ENCODE data around the gene OPN4. TPM values are rescaled to one million over a fixed set of nuclear protein-coding genes. Genes with fewer than 3 reads are reported as not detected.

The OPN4 gene
- total and polyA plus RNA-seq, 2 donors (not counting 3 experiments of a cell fraction or from before 2014, with no cell fraction given) = not detected

DNA sequence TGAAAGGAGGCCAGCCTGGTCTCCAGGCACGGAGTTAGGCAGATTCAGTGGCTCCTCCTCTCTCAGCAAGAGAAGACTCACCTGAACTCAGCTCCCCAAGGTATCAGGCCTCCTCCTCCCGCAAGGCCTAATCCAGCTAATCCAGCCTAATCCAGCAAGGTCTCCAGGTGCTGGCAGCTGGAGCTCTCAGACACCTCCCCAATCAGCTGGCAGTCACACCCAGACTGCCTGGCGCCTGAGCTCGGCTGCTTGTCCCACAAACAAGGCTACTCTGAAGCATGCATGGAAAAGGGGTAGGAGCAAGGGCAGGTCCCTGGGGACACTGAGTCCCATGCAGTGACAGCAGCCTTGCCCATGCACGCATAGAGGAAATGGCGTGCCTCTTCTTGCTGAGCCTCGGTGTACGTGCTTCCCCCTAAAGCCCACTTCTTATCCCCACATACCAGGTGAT, 3.3 kb upstream of the OPN4 start:
- no peak overlapping the region for H2AFZ ChIP-seq (ENCODE audit: low read depth, low read length)
- H3K36me3 ChIP-seq (ENCODE audit: control insufficient read depth in 2 of 2, extremely low read depth in 1 of 2, insufficient read depth in 2 of 2, low read length in 2 of 2) = no peaks in the 10 kb centered on the region
- DNase-seq (ENCODE audit: low read depth, low spot score) = no peak
- H3K79me2 ChIP-seq (ENCODE audit: control insufficient read depth, insufficient read depth, low read length) = no peaks in the 10 kb centered on the region
- no peak overlapping the region for H3K9ac ChIP-seq (replicated peaks; ENCODE audit: extremely low read depth, insufficient read depth, low read length)
- no peak for FAIRE-seq
- no peaks in the 10 kb centered on the region for H4K20me1 ChIP-seq (replicated peaks; ENCODE audit: control insufficient read depth, extremely low read depth, insufficient read depth, low read length)
- TF ChIP-seq JUN (IDR thresholded peaks at IDR 0.05; ENCODE audit: borderline replicate concordance, insufficient read depth, insufficient read length, low read depth) (no peak), POLR2AphosphoS5 (IDR thresholded peaks at IDR 0.05; ENCODE audit: insufficient read depth, low read depth, low read length) (no peak), FOS (IDR thresholded peaks at IDR 0.05; ENCODE audit: borderline replicate concordance, insufficient read depth, low read length) (no peak), EZH2 (IDR thresholded peaks at IDR 0.05; ENCODE audit: borderline replicate concordance, low read depth, low read length, severe bottlenecking) (no peak), POLR2A (IDR thresholded peaks at IDR 0.05; ENCODE audit: low read depth, low read length) (no peak), GATA2 (IDR thresholded peaks at IDR 0.05; ENCODE audit: insufficient read depth, insufficient read length, low read depth, low read length) (no peak), MYC (IDR thresholded peaks at IDR 0.05; ENCODE audit: low read depth, low read length) (no peak)
- TF ChIP-seq, protein P1, sequence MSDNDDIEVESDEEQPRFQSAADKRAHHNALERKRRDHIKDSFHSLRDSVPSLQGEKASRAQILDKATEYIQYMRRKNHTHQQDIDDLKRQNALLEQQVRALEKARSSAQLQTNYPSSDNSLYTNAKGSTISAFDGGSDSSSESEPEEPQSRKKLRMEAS (IDR thresholded peaks at IDR 0.05; ENCODE audit: insufficient read depth, insufficient read length) = no peak
- TF ChIP-seq, protein P2, sequence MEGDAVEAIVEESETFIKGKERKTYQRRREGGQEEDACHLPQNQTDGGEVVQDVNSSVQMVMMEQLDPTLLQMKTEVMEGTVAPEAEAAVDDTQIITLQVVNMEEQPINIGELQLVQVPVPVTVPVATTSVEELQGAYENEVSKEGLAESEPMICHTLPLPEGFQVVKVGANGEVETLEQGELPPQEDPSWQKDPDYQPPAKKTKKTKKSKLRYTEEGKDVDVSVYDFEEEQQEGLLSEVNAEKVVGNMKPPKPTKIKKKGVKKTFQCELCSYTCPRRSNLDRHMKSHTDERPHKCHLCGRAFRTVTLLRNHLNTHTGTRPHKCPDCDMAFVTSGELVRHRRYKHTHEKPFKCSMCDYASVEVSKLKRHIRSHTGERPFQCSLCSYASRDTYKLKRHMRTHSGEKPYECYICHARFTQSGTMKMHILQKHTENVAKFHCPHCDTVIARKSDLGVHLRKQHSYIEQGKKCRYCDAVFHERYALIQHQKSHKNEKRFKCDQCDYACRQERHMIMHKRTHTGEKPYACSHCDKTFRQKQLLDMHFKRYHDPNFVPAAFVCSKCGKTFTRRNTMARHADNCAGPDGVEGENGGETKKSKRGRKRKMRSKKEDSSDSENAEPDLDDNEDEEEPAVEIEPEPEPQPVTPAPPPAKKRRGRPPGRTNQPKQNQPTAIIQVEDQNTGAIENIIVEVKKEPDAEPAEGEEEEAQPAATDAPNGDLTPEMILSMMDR (IDR thresholded peaks at IDR 0.05; ENCODE audit: extremely low read depth in 1 of 2, insufficient read depth in 1 of 2, low read depth in 1 of 2, low read length in 2 of 2) = no peak
- CTCF ChIA-PET = no interaction called here
- no peak overlapping the region for H3K4me3 ChIP-seq (replicated peaks in 1 of 3; ENCODE audit: insufficient read depth in 1 of 3, low read depth in 1 of 3, low read length in 3 of 3)
- H3K9me3 ChIP-seq (replicated peaks; ENCODE audit: control insufficient read depth, insufficient read depth, low read length) = no peaks in the 10 kb centered on the region
- no peaks in the 10 kb centered on the region for H3K9me1 ChIP-seq (replicated peaks; ENCODE audit: control insufficient read depth, extremely low read depth, insufficient read depth, low read length)
- H3K27ac ChIP-seq (ENCODE audit: insufficient read depth, low read depth, low read length) = no peak overlapping the region
- POLR2A ChIA-PET = no interaction called here
- no TSS peak for BruUV-seq (replicated peaks)
- no peaks in the 10 kb centered on the region for H3K27me3 ChIP-seq (ENCODE audit: control insufficient read depth in 2 of 2, insufficient read depth in 2 of 2, low read length in 2 of 2)
- dilution Hi-C loops (cut with MboI; ENCODE audit: extremely low pct_ligation_motif_present, low sequenced_read_pairs) = no loop called here
- H3K4me1 ChIP-seq (ENCODE audit: control insufficient read depth, extremely low read depth, insufficient read depth, low read length) = no peaks in the 10 kb centered on the region
- intact Hi-C loops (cut with micrococcal nuclease) = no loop called here
- no peak overlapping the region for H3K4me2 ChIP-seq (ENCODE audit: insufficient read depth, low read length)

All from endothelial cell of umbilical vein (primary cell).